ENCODE results near the gene HLA-DRB5. TPM values are rescaled to one million over a fixed set of nuclear protein-coding genes. Genes with fewer than 3 reads are reported as not detected.

The HLA-DRB5 gene
- total and polyA plus RNA-seq, 10 of the 15 experiments (the other 5 are each of a cell fraction or from before 2014, with no cell fraction given), result 38.0 to 108 (median 62.8) TPM

- TF ChIP-seq ZNF592 (IDR thresholded peaks at IDR 0.05) (no peak), EED (IDR thresholded peaks at IDR 0.05; ENCODE audit: low read depth) (no peak), CREB1 (IDR thresholded peaks at IDR 0.05; ENCODE audit: low read depth) (peak; percentile 65)
These were observed at the start of gene HLA-DRB5 (continued) for GRCh38 chr6:32529697-32530430.

- Histone ChIP-seq H3K27ac (ENCODE audit: control insufficient read depth, insufficient read depth) (no peak overlapping the region), H3K9me3 (replicated peaks; ENCODE audit: control insufficient read depth, insufficient read depth, low read length) (no peaks in the 10 kb centered on the region), H3K27me3 (replicated peaks in 1 of 2; ENCODE audit: control insufficient read depth in 2 of 2, insufficient read depth in 2 of 2, low read length in 1 of 2) (no peaks in the 10 kb centered on the region), H3K79me2 (ENCODE audit: control insufficient read depth, insufficient read depth, low read length) (peaks cover 9% of the 10 kb centered on the region), H3K4me2 (ENCODE audit: control insufficient read depth, insufficient read depth) (no peak overlapping the region), H3K4me3 (no peak overlapping the region), H2AFZ (ENCODE audit: control insufficient read depth, low read depth, low read length) (no peak overlapping the region), H3K36me3 (ENCODE audit: control insufficient read depth in 2 of 2, insufficient read depth in 2 of 2, low read length in 1 of 2) (peaks cover 13 to 14% of the 10 kb centered on the region in 2 experiments; a peak in 3 of 4 replicates), H3K4me1 (ENCODE audit: control insufficient read depth, insufficient read depth, low read length) (no peaks in the 10 kb centered on the region), H3K9ac (ENCODE audit: control insufficient read depth, insufficient read depth, low read length) (no peak overlapping the region), H4K20me1 (ENCODE audit: control insufficient read depth, insufficient read depth) (no peaks in the 10 kb centered on the region)
- ATAC-seq (no peak), FAIRE-seq (no peak), DNase-seq (ENCODE audit: low read depth, low spot score) (no peak)
- ChIA-PET RAD21 (ENCODE audit: unreplicated experiment) (interaction anchor here (0.8 to 1.6 kb wide), 3 partner anchors 26 to 118 kb away, joined by 3 to 4 read pairs (median 3); no protein-coding TSS in a partner anchor), POLR2A (interaction anchor here (1.1 kb wide), 1 partner anchor 9 kb away, joined by 3 read pairs; no protein-coding TSS in a partner anchor), CTCF (no interaction called here), SMC1A (ENCODE audit: uncharacterized antibody, unreplicated experiment) (interaction anchor here (1.2 to 2.2 kb wide), 4 partner anchors 8 to 133 kb away, joined by 3 to 8 read pairs (median 6); no protein-coding TSS in a partner anchor)
- no TSS peak for BruUV-seq (replicated peaks)
- WGBS (ENCODE audit: insufficient coverage, insufficient replicate concordance, low lambda C conversion rate, missing lambda C conversion rate), result 14% methylated on average over 3 of the region's 3 CpGs
- in situ Hi-C loops (cut with MboI) (no loop called here), intact Hi-C loops (cut with micrococcal nuclease; ENCODE audit: unreplicated experiment) (no loop called here)
- no peak for TF ChIP-seq ZBTB11 (CRISPR knock-in tag; IDR thresholded peaks at IDR 0.05)
- TF ChIP-seq MLLT1 (IDR thresholded peaks at IDR 0.05), result no peak
- TF ChIP-seq ZNF24 (IDR thresholded peaks at IDR 0.05), result no peak
- TF ChIP-seq RELA (IDR thresholded peaks at IDR 0.05; ENCODE audit: borderline replicate concordance, partially characterized antibody), result no peak
- TF ChIP-seq TCF7 (IDR thresholded peaks at IDR 0.05; ENCODE audit: borderline replicate concordance), result no peak
- TF ChIP-seq SMARCA5 (IDR thresholded peaks at IDR 0.05), result no peak
- no peak for TF ChIP-seq JUNB (IDR thresholded peaks at IDR 0.05)
- no peak for TF ChIP-seq ZNF207 (IDR thresholded peaks at IDR 0.05; ENCODE audit: borderline replicate concordance)
- no peak for TF ChIP-seq ZNF274 (IDR thresholded peaks at IDR 0.05; ENCODE audit: insufficient read depth, insufficient read length)
- TF ChIP-seq POLR2AphosphoS5 (IDR thresholded peaks at IDR 0.05; ENCODE audit: low read length), result peak; percentile 40; the same call in 1 of the 2 replicates
- TF ChIP-seq POLR2A (IDR thresholded peaks at IDR 0.05; ENCODE audit: low read depth, low read length), result peak; percentile 42; the same call in 1 of the 2 replicates
- no peak for TF ChIP-seq SUZ12 (IDR thresholded peaks at IDR 0.05; ENCODE audit: unreplicated experiment)
These were observed 48.9 kb upstream of the HLA-DRB5 start for GRCh38 chr6:32578962-32579361.
